H9 (cell line): ENCODE data around the gene TPT1. TPM values are rescaled to one million over a fixed set of nuclear protein-coding genes. Genes with fewer than 3 reads are reported as not detected.

ENCODE experiments used
- DNase-seq: peaks from one replicate; pipeline ENCODE4 v3.0.0-alpha.2; 2017
- H2AFZ ChIP-seq: one replicate; pipeline ENCODE4 v1.6.1; 2013; ENCODE audit warnings: mild to moderate bottlenecking, low read length, control low read depth, moderate library complexity
- H2AK5ac ChIP-seq: 2 replicates; pipeline ENCODE4 v1.6.1; 2013; ENCODE audit warnings: low read length, control low read depth, mixed read lengths; ENCODE audit not compliant: insufficient read length
- H2BK120ac ChIP-seq: one replicate; pipeline ENCODE4 v1.6.1; 2013; ENCODE audit warnings: low read depth, mild to moderate bottlenecking, low read length, control low read depth, inconsistent platforms; ENCODE audit not compliant: poor library complexity, severe bottlenecking
- H2BK12ac ChIP-seq: 2 replicates; pipeline ENCODE4 v1.6.1; 2013; ENCODE audit warnings: low read length, control low read depth, mixed read lengths, low read depth; ENCODE audit not compliant: insufficient read length
- H2BK15ac ChIP-seq: 2 replicates; pipeline ENCODE4 v1.6.1; 2013; ENCODE audit warnings: low read depth, low read length, control low read depth
- H2BK20ac ChIP-seq: one replicate; pipeline ENCODE4 v1.6.1; 2013; ENCODE audit warnings: low read depth, mild to moderate bottlenecking, low read length, control low read depth, inconsistent platforms; ENCODE audit not compliant: poor library complexity, severe bottlenecking
- H2BK5ac ChIP-seq: 2 replicates; pipeline ENCODE4 v1.6.1; 2013; ENCODE audit warnings: low read length, control low read depth, mixed read lengths; ENCODE audit not compliant: insufficient read length
- H3K14ac ChIP-seq: 2 replicates; pipeline ENCODE4 v1.6.1; 2013; ENCODE audit warnings: low read length, control low read depth; ENCODE audit not compliant: insufficient read depth
- H3K18ac ChIP-seq: 2 replicates; pipeline ENCODE4 v1.6.1; 2013; ENCODE audit warnings: low read depth, mild to moderate bottlenecking, mixed read lengths, low read length, control low read depth; ENCODE audit not compliant: insufficient read length
- H3K23ac ChIP-seq: 2 replicates; pipeline ENCODE4 v1.6.1; 2013; ENCODE audit warnings: low read length, control low read depth, mixed read lengths, low read depth; ENCODE audit not compliant: insufficient read length
- H3K23me2 ChIP-seq: 2 replicates; pipeline ENCODE4 v1.6.1; 2013; ENCODE audit warnings: low read depth, mild to moderate bottlenecking, mixed read lengths, low read length, control low read depth; ENCODE audit not compliant: insufficient read length, poor library complexity, severe bottlenecking
- H3K27ac ChIP-seq: 2 replicates; pipeline ENCODE4 v1.5.1; 2013; ENCODE audit warnings: low read length, control low read depth, mixed read lengths, low read depth; ENCODE audit not compliant: insufficient read length
- H3K27me3 ChIP-seq: 2 replicates; pipeline ENCODE4 v1.6.1; 2013; ENCODE audit warnings: low read length, control low read depth, inconsistent platforms; ENCODE audit not compliant: insufficient read depth
- H3K4ac ChIP-seq: 2 replicates; pipeline ENCODE4 v1.6.1; 2013; ENCODE audit warnings: low read depth, mild to moderate bottlenecking, control low read depth, inconsistent platforms, low read length, moderate library complexity
- H3K4me1 ChIP-seq: 2 replicates; pipeline ENCODE4 v1.6.1; 2013; ENCODE audit warnings: low read length, control low read depth, inconsistent platforms; ENCODE audit not compliant: insufficient read depth
- H3K4me2 ChIP-seq: 2 replicates; pipeline ENCODE4 v1.6.1; 2013; ENCODE audit warnings: low read length, control low read depth, mixed read lengths; ENCODE audit not compliant: insufficient read length, insufficient read depth
- H3K56ac ChIP-seq: 2 replicates; pipeline ENCODE4 v1.6.1; 2013; ENCODE audit warnings: low read depth, mild to moderate bottlenecking, mixed read lengths, low read length, control low read depth; ENCODE audit not compliant: insufficient read length
- H3K79me1 ChIP-seq: 2 replicates; pipeline ENCODE4 v1.6.1; 2013; ENCODE audit warnings: low read depth, mild to moderate bottlenecking, moderate library complexity, low read length, control low read depth, inconsistent platforms; ENCODE audit not compliant: insufficient read depth, poor library complexity, severe bottlenecking
- H3K79me2 ChIP-seq: 2 replicates; pipeline ENCODE4 v1.6.1; 2013; ENCODE audit warnings: low read length, control low read depth, inconsistent platforms; ENCODE audit not compliant: insufficient read depth
- H3K9ac ChIP-seq: 2 replicates; pipeline ENCODE4 v1.6.1; 2013; ENCODE audit warnings: low read length, control low read depth, mixed read lengths; ENCODE audit not compliant: insufficient read length; ENCODE audit errors: extremely low read depth
- H3K9me3 ChIP-seq: one replicate; pipeline ENCODE4 v1.6.1; 2013; ENCODE audit warnings: low read depth, low read length, inconsistent platforms; ENCODE audit not compliant: control insufficient read depth
- H3T11ph ChIP-seq: one replicate; pipeline ENCODE4 v1.6.1; 2013; ENCODE audit warnings: mild to moderate bottlenecking, low read length, control low read depth, inconsistent platforms
- H4K20me1 ChIP-seq: one replicate; pipeline ENCODE4 v1.6.1; 2013; ENCODE audit not compliant: control insufficient read depth, insufficient read length, insufficient read depth
- H4K5ac ChIP-seq: 2 replicates; pipeline ENCODE4 v1.6.1; 2013; ENCODE audit warnings: low read depth, mild to moderate bottlenecking, mixed read lengths, low read length, control low read depth; ENCODE audit not compliant: insufficient read length
- H4K8ac ChIP-seq: replicated peaks from 2 replicates; pipeline ENCODE4 v1.6.1; 2013; ENCODE audit warnings: low read length, control low read depth, mixed read lengths, low read depth; ENCODE audit not compliant: insufficient read length
- H4K91ac ChIP-seq: 2 replicates; pipeline ENCODE4 v1.6.1; 2013; ENCODE audit warnings: low read depth, mild to moderate bottlenecking, moderate library complexity, mixed read lengths, low read length, control low read depth; ENCODE audit not compliant: insufficient read length
- H3K27ac Mint-ChIP-seq, 3 experiments: 2 replicates in 2 of 3; 3 replicates in 1 of 3; pipeline ENCODE4 v1.8.0; 2020 to 2021; ENCODE audit warnings: mixed read lengths in 3 of 3, mild to moderate bottlenecking in 1 of 3, moderate library complexity in 1 of 3
- H3K27me3 Mint-ChIP-seq: 2 replicates; pipeline ENCODE4 v1.8.0; 2021; ENCODE audit warnings: low read depth, mild to moderate bottlenecking, moderate library complexity, mixed read lengths
- H3K36me3 Mint-ChIP-seq, 3 experiments: 2 replicates in 2 of 3; 3 replicates in 1 of 3; pipeline ENCODE4 v1.8.0; 2020 to 2021; ENCODE audit warnings: low read depth in 3 of 3, mixed read lengths in 3 of 3; ENCODE audit not compliant: insufficient read depth in 1 of 3
- H3K4me1 Mint-ChIP-seq, 2 experiments: 2 replicates each; pipeline ENCODE4 v1.8.0; 2020; ENCODE audit warnings: mixed read lengths in 2 of 2
- H3K4me3 Mint-ChIP-seq, 2 experiments: 2 replicates in 1 of 2; 3 replicates in 1 of 2; pipeline ENCODE4 v1.8.0; 2020 to 2021; ENCODE audit warnings: mild to moderate bottlenecking in 2 of 2, mixed read lengths in 2 of 2, moderate library complexity in 1 of 2
- H3K9me3 Mint-ChIP-seq, 2 experiments: 2 replicates in 1 of 2; 3 replicates in 1 of 2; pipeline ENCODE4 v1.8.0; 2020; ENCODE audit warnings: mild to moderate bottlenecking in 2 of 2, mixed read lengths in 2 of 2, moderate library complexity in 1 of 2
- CTCF ChIP-seq: fragments of 200-600 bp; sonication (generic); conservative IDR thresholded peaks from 3 replicates; pipeline ENCODE4 v1.8.0; 2021; ENCODE audit warnings: antibody characterized with exemption, mild to moderate bottlenecking
- WGBS: extraction: QIAGEN DNeasy Blood & Tissue Kit; methylation state at CpG from one replicate; pipeline ENCODE4 v1.1.7; 2013; ENCODE audit warnings: missing lambda C conversion rate, low lambda C conversion rate, mixed read lengths; ENCODE audit not compliant: insufficient read length; ENCODE audit errors: extremely low coverage; 5-methylcytosine and 5-hydroxymethylcytosine counted together
- total RNA-seq: library from RNA; stranded (reverse); gene quantifications from 2 replicates; pipeline ENCODE4 v1.2.1, GENCODE V29; 2021

Gene TPT1
- total RNA-seq, 1 experiment from 2014 or later: 2,205 TPM

GRCh38 chr13:45320876-45321629 lies 19.9 kb downstream of the TPT1 start:
- H4K20me1 ChIP-seq: no peaks in the 10 kb centered on the region
- no peak overlapping the region for H3K27ac ChIP-seq
- H3K4me1 ChIP-seq: no peaks in the 10 kb centered on the region
- H3K9me3 ChIP-seq: no peaks in the 10 kb centered on the region
- H2BK5ac ChIP-seq: no peak overlapping the region
- H4K8ac ChIP-seq: no peak overlapping the region
- no peaks in the 10 kb centered on the region for H3K27me3 ChIP-seq
- H3K27ac Mint-ChIP-seq: no peak overlapping the region
- no peak overlapping the region for H3K14ac ChIP-seq
- no peak overlapping the region for H2BK120ac ChIP-seq
- no peaks in the 10 kb centered on the region for H3K23me2 ChIP-seq
- no peaks in the 10 kb centered on the region for H3K79me1 ChIP-seq
- no peak overlapping the region for H3K4me3 Mint-ChIP-seq
- peaks cover 0 to 4% (median 0%) of the 10 kb centered on the region in 3 experiments; a peak in 2 of 7 replicates for H3K36me3 Mint-ChIP-seq
- H2BK12ac ChIP-seq: no peak overlapping the region
- H3K9ac ChIP-seq: no peak overlapping the region
- peaks cover 6 to 10% of the 10 kb centered on the region in 2 experiments for H3K4me1 Mint-ChIP-seq
- no peak overlapping the region for H2BK20ac ChIP-seq
- H3K9me3 Mint-ChIP-seq: no peaks in the 10 kb centered on the region
- no peaks in the 10 kb centered on the region; the same call in 1 of the 2 replicates for H3K27me3 Mint-ChIP-seq
- H4K5ac ChIP-seq: no peak overlapping the region
- TF ChIP-seq CTCF: no peak
- no peak overlapping the region for H4K91ac ChIP-seq
- WGBS: no CpG with 5 or more reads among the region's 4 CpGs
- DNase-seq: no peak
- no peak overlapping the region for H3K56ac ChIP-seq
- no peak overlapping the region for H2AFZ ChIP-seq
- H3K18ac ChIP-seq: no peak overlapping the region
- H3K79me2 ChIP-seq: no peaks in the 10 kb centered on the region
- H3K4me2 ChIP-seq: no peak overlapping the region
- H3T11ph ChIP-seq: no peak overlapping the region
- no peak overlapping the region for H3K4ac ChIP-seq
- no peak overlapping the region for H2AK5ac ChIP-seq
- no peak overlapping the region for H3K23ac ChIP-seq
- H2BK15ac ChIP-seq: no peak overlapping the region
